NCI-H2107 treated with DMSO at 0.1 percent for 48 hours (cell line): Measurements from ENCODE around the gene TMEM132D.

ENCODE experiments used
- DNase-seq: peaks from one replicate; lab custom pipeline; 2025; ENCODE audit not compliant: unreplicated experiment; lab: John Stamatoyannopoulos, UW

TMEM132D gene

DNA sequence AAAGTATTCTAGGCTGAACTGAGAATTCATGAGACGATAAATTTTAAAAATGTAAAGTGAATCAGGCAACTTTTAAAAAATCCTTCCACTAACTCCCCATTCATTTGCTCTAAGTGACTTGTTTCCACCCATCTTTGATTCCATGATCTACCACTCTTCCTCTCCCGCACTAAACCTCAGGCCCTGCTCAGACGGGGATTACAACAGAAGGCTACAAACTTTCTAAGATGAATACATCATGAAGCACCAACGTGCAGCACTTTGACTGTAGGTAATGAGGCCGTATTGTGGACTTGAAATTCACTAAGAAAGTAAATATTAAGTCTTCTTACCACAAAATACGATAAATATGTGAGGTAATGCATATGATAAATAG lies 30.0 kb downstream of the TMEM132D start:
- no peak for DNase-seq

DNA sequence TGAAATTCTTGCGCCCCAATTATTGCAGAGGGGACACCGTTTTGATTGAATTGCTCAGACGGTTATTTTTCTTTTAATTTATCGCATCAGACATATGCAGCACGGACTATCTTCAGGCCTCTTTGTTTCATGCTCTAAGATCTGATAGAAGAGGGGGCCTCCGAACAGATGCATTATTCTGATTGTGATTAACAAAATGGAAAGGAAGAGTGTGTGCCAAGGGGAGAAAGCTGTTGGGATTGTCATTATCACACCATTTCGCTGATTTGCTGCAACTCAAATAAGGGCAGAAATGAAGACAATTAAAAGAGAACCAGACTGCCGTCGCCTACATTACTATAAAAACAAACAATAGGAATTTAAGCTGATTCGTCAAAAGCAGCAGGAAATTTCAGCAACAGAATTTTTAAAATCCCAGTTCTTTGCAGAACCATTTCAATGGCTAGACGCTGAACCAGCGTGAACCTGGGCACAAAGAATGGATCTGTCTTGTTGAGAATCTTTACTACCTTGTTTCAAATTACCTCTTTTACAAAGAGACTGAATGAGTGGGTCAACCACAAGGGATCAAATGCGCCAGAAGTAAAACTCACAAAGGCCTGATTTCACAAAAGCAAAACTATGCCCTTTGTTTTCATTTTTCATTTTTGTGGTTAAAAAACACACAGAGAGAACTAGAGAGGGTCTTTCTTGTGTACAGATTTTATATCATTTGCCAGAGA lies 30.6 kb downstream of the TMEM132D start:
- peak; percentile 81 for DNase-seq

DNA sequence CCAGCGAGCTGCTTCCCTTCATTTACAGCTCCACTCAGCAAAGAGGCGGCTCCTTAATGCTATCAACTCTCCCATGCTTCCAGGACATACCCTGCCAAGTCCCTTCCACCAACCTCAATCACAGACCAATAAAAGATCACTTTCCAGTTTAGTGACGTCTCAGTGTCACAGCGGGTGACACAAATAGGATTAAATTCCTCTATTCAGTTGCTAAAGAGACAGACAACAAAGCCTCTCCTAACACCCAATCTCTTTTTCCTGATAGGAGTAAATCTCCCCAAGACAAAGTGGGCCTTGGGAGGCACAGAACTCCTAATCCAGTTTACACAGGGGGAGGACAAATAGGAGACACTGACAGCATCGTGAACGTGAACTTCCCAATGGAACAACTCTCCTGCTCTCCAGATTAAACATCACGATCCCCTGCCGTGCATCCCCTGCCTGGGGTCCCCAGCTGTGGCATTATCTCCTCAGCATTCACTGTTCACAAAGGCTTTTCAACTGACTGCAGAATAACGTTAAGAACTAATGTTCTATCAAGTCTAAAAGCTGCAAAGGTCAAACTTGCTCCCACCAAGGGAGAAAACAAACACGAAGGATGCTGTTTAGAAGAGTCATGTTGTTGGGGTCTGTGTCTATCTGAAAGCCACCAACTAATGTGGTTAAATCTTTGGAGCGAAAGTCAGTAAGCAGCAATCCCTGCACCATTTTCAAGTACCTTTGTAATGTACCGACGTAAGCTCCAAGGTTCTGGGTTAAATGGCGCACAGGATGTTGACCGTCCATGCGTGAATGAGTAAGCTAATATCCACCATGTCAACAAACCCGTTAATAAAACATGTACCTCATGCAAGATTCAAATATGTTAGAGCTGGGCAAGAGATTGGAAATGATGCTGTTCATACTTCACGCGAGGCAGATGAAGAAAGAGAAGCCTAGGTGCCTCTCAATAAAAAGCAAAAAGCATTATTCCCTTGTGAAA lies 31.5 kb downstream of the TMEM132D start:
- DNase-seq: peak; percentile 15

DNA sequence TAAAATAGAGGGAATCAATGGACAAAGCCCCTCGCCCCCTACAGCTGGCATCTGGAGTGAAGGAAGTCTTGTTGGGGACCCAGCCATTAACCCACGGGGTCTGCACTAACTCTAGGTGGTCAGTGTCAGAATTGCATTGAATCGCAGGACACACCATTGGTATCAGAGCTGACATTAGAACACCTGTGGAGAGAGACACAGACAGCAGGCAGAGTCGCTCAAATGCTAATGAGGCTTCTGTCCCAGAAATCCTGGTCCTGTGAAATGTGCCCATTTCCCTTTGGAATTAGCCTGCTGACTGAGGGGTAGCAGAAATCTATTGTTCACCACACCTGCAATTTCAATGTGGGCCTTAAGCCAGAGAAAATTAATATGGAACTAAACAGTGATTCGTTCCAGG lies 33.0 kb downstream of the TMEM132D start:
- DNase-seq: no peak

DNA sequence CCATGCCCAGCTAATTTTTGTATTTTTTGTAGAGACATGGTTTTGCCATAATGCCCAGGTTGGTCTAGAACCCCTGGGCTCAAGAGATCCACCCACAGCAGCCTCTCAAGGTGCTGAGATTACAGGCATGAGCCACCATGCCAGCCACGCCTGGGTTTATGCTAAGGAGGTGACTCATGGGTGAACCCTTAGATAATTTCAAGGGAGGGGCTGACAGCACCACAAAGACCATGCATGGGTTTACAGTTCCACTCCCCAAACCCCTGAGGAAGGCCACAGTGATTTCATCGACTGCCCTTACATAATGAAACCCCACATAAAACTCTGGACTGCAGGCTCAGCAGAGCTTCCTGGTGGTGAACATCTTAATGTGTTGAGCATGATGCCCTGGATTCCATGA lies 33.7 kb downstream of the TMEM132D start:
- no peak for DNase-seq

DNA sequence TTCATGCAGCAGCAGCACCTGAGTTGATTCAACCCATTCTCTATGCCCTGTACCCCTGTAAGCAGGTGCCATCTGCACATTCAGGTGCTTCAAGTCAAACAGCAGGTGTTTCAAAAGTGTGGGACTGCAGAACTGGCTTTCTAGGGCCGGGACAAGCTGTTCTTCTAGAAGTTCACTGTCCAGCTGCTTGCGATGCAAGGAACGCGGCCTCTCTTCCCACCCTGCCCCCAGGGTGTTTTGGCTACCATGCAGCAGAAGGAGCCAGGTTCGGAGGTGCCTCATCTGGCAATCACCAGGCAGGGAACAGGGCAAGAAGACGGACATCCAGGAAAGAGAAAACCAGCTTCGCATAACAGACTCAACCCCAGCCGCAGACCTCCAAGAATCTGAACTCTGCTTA lies 35.2 kb downstream of the TMEM132D start:
- DNase-seq: no peak

DNA sequence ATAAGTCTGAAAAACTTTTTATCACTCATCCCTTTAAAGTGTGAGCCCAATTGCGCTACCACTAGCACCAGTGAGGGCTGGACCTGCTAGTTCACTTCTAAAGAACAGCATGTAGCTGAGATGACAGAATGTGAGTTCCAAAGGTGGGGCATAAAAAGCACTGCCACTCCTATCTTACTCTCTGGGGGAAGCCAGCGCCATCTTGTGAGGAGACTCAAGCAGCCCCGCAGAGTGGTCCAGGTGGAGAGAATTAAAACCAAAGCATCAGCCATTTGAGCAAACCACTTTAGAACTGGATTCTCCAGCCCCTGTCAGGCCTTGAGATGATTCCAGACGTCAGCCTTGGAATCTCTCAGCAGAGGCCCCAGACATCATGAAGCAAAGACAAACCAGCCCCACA lies 39.9 kb downstream of the TMEM132D start:
- DNase-seq: no peak

DNA sequence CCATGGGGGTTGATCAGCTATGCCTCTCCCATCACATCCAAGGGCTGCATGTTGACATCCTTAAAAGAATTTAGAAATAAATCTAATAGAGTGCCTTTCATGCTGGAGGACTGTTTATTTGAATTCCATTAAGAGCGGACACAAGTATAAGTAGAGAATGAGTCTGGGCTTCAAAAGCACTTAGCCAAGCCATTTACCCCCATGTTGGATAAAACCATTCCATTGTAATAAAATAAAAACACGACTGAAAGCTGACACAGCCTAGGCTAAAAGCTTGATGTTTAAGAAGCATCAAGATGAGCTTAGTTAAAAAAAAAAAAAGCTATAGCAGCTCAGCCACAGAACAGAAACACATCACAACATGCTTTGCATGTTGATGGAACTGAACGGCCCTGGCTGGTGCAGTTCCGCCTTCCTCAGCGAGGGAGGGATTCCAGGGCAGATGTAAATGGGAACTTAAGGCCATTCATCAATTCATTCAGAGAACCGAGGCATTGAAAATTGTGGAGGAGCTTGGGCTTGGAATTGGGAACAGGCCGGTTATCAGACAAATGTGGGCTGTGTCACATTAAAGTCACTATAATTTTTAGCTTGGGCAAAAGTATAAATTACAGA lies 41.2 kb downstream of the TMEM132D start:
- peak; percentile 12 for DNase-seq

DNA sequence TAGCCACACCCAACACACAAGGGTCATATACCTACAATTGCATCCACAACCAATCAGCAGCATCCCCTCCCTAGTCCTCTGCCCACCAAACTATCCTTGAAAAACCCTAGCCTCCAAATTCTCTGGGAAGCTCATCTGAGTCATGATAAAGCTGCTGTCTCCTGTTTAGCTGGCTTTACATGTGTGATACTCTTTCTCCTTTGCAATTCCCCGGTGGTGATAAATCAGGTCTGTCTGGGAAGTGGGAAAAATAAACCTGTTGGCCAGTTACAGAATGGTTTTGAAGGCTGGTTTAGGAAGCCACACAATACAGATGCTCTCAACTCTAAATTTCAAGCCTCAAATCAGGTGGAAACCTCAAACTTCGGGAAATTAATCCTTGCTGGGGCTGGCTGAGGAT lies 41.9 kb downstream of the TMEM132D start:
- no peak for DNase-seq

DNA sequence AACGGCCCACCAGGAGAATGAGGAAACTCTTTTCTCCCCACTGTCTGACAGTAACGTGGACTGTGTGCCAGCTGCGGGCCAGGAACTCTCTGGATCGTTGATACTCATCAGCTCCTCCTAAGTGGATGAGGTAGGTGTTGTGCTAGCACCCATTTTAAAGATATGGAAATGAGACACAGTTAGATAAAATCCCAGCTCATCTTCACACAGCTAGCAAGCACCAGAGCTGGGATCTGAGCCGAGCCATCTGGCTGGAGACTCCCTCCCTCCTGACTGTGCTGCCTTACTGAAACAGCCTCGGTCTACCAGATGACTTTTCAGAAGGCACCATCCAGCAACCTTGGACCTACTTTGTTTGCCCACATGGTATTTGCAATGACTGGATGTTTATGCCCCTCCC lies 49.2 kb downstream of the TMEM132D start:
- no peak for DNase-seq

DNA sequence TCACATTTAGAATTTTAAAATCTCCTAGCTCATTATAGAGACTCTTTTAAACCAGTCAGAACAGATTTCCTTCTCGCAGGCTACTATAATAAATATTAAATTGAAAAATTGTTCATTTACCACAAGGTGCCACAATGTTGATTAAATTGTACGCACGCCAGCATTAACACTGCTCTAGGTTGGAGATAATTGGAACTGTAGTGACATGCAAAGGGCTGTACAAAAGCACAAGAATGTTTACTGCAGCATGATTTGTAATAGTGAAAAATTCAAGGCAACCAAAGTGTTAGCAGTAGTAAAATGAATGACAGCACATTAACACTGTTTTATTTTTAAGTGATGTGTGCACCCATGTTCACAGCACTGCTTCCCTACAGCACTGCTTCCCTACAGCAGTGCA lies 52.5 kb downstream of the TMEM132D start:
- DNase-seq: no peak

DNA sequence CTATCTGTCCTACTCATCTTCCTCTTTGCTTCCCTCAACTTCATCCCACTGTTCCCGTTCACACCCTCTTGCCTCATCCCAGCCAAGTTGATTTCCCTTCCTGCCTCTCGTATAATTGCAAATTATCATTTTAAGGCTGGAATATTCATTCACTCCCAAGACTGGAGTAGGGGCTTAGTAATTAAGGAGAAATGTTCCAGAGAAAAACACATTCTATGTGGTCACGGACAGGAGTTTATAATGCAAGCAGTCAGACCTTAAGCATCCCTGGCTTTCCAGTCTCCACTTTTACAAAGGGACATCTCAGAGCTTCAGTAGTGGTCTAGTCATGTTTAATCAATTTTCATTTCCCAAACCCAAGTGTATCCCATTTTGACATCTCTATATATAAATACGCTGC lies 54.9 kb downstream of the TMEM132D start:
- DNase-seq: no peak

DNA sequence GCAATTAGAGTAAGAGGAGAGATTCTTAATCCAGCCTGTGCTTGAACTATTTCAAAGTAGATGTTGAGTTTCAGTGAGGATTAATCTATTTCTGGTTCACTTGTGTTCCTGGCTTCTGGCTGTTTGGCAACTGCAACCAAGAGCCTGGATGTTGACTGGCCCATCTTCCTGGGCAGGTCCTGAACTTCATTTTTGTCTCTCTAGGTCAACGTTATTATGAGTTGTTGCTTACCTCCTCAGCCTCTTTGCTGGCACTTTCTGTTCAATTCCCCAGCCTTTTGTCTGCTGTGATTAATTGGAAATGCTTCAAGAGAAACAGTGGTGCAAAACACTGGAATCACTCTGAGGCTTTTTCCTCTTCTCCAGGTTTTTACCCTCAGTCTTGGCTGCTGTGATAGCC lies 56.8 kb downstream of the TMEM132D start:
- no peak for DNase-seq

DNA sequence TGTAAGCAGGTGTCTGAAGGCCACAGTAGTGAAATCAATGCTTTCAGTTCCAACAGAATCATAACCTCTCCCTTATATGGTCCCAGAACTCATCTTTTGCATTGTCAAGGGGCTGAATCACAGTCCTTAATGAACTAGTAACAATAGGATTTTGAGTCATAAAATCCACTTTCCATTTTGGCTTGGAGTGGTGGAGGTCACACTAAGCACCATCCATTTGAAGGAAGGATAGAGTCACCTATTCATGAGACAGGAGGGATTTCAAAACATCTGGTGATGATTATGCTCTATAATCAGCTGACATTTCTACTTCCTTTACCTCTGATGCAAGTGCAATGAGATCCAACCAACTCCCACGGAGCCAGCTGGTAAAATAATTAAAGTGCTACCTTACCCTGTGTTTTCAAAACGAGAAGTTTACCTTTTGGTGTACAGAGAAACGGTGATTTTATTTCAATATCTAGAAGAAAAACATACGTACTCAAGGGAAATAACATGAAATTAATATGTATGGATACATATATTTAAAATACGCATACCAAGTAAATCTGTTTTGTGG lies 59.1 kb downstream of the TMEM132D start:
- no peak for DNase-seq

DNA sequence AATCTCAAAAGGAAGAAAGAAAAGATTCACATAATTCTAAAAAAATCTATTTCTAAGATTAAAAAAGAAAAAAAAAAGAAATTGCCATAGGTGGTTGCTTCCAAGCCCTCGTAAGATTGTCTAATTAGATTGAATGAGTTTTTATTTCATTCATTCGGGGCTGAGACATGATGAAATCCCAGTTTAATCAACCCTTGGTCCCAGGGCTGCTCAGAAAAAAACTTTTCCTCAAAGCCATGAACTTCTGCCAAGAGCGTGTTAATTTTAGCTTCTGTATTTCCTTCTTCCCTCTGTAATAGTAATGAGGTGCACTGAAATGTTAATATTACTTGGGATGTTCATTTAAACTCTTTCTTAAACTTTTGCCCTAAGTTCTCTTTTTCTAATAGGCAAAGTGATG lies 62.6 kb downstream of the TMEM132D start:
- no peak for DNase-seq

DNA sequence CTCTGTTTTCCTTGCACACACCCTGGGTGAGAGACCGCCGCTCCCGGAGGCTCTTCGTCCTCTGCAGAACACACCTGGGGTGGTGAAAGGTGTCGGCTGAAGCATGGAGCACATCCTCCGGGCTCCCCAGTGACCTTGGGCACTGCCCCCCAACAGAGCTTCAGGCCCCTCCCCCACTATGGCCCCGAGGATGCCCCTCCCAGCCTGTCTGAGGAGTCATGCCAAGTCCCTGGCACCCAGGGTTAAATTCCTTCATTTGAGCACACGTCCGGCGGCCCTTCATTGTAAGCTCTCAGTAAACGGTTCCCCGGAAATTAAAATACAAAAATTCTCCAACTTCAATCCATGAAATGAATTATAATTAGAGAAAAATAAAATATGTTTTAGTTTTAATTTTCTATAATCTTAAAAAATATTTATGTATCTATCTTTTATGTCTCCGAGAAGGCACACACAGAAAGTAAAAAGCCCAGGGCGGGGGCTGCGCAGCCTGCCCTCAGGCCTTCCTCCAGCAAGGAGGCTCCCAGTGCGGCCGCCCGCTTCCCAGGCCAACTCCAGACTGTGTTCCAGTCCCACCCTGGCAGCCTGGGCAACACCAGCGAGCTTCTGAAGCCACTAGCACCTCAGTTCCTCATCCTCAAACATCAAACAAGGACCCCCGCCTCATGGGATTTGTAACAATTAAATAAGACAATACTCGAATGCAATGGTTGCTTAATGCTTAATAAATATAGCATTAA lies 63.5 kb downstream of the TMEM132D start:
- DNase-seq: no peak

DNA sequence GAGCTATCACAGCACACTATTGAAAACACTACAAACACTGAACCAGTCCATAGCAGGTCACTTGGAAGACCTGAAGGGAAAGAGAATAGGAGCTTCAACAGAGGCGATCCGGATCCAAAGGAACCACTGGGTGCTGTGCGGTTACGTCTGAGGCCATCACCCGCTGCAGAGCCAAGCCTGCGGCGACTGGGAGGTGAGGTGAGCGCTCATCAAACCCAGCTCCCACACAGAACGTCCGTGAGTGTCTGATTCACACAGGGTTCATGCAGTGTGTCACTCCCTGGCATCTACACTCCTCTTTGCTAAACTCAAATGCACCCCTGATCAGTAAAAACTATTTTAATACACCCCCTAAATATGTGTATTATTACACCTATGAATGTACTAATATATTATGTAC lies 64.1 kb downstream of the TMEM132D start:
- DNase-seq: no peak

DNA sequence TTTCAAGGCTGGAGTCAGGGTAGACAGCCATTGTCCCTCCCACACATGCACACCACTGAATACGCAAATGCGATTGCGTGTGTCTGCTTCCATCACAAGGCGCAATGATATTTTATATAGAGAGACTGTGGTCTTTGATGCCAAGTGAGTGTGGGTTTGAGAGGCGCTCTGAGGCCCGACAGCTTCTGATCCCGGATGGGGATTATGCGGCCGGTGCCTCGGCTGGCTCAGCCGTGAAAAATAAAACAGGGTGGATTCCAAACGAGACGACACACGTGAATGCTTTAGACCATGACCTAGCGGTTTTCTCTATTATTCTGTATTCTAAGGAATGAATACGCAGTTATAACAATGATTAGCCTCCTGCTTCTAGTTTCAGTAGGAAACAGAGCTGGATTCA lies 72.5 kb downstream of the TMEM132D start:
- no peak for DNase-seq

DNA sequence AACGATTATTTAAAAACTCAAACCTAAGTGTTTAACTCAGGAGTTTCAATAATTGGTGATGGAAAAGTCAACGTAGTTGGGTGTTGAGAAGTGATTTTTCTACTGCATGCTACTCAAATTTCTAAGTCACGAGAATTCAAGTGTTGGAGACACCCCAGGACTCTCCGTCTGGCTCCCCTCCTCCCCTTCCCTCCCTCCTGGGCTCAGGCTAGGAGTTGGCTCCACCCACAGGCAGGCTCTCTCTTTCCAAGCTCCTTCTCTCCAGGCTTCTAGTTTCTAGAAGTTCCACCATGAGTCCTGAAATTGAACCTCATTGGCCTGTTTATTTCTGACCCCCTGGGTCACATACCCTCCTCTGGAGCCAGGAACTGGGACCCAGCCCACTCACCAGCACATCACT lies 73.0 kb downstream of the TMEM132D start:
- DNase-seq: no peak

DNA sequence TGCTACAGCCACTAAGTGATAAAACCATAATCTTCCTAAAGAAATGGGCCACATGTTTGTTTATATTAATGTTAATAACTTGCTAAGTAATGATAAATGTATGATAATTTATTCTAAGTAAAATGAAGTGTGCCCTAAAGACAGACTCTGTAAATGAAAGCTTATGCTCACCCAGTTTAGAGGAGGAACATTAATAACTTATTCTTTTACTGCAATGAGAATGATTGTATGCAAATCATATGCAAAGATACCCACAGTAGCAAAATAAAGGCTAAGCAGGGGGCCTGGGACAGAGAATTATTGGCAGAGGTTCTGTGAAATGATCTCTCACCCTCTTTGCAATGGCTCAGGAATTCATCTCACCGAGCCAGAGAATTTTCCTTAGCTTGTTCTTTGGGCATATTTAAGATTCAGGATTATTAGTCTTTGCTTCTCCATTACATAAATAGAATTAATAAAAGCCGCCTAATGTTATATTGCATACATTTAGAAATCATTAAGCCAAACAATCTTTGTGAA lies 75.9 kb downstream of the TMEM132D start:
- DNase-seq: no peak
